Fibroblast of lung (primary cell): Measurements from ENCODE around the gene DUS3L.

Experiments
- EZH2 ChIP-seq: IDR thresholded peaks from 2 replicates; pipeline ENCODE4 v1.5.1; 2012; ENCODE audit warnings: low read length, control low read depth, mild to moderate bottlenecking; ENCODE audit errors: missing control alignments
- TF ChIP-seq, protein P1 (sequence below), 2 donors: IDR thresholded peaks in 1 of 2; conservative IDR thresholded peaks in 1 of 2; 1 replicate in 1 of 2; 2 replicates in 1 of 2; pipeline ENCODE4 v1.5.1; 2011 to 2012; ENCODE audit warnings: low read length in 2 of 2, control low read depth in 1 of 2, inconsistent platforms in 1 of 2, low read depth in 1 of 2, mild to moderate bottlenecking in 1 of 2

GRCh38 chr19:5822181-5822844, 31.4 kb upstream of the DUS3L start:
- TF ChIP-seq, protein P1, sequence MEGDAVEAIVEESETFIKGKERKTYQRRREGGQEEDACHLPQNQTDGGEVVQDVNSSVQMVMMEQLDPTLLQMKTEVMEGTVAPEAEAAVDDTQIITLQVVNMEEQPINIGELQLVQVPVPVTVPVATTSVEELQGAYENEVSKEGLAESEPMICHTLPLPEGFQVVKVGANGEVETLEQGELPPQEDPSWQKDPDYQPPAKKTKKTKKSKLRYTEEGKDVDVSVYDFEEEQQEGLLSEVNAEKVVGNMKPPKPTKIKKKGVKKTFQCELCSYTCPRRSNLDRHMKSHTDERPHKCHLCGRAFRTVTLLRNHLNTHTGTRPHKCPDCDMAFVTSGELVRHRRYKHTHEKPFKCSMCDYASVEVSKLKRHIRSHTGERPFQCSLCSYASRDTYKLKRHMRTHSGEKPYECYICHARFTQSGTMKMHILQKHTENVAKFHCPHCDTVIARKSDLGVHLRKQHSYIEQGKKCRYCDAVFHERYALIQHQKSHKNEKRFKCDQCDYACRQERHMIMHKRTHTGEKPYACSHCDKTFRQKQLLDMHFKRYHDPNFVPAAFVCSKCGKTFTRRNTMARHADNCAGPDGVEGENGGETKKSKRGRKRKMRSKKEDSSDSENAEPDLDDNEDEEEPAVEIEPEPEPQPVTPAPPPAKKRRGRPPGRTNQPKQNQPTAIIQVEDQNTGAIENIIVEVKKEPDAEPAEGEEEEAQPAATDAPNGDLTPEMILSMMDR (conservative IDR thresholded peaks at IDR 0.05 in 1 of 2, IDR thresholded peaks at IDR 0.05 in 1 of 2; ENCODE audit: low read depth in 1 of 2, low read length in 2 of 2): no peak
- no peak for TF ChIP-seq EZH2
